ENCODE results near the gene NEURL4.
"Not testable (repeated sequence)": the region's sequence is repeated elsewhere in the genome, so short reads cannot be mapped to it uniquely, and the experiment has no call there.

DNA sequence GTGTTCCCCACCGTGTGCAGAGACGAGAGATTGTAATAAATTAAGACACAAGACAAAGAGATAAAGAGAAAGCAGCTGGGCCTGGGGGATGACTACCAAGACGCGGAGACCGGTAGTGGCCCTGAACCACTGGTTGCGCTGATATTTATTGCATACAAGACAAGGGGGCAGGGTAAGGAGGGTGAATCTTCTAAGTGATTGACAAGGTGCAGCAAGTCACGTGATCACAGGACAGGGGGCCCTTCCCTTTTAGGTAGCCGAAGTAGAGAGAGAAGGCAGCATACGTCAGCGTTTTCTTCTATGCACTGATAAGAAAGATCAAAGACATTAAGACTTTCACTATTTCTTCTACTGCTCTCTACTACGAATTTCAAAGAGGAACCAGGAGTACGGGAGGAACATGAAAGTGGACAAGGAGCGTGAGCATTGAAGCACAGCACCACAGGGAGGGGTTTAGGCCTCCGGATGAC lies 3.5 kb upstream of the NEURL4 start:
- TF ChIP-seq, protein P1, sequence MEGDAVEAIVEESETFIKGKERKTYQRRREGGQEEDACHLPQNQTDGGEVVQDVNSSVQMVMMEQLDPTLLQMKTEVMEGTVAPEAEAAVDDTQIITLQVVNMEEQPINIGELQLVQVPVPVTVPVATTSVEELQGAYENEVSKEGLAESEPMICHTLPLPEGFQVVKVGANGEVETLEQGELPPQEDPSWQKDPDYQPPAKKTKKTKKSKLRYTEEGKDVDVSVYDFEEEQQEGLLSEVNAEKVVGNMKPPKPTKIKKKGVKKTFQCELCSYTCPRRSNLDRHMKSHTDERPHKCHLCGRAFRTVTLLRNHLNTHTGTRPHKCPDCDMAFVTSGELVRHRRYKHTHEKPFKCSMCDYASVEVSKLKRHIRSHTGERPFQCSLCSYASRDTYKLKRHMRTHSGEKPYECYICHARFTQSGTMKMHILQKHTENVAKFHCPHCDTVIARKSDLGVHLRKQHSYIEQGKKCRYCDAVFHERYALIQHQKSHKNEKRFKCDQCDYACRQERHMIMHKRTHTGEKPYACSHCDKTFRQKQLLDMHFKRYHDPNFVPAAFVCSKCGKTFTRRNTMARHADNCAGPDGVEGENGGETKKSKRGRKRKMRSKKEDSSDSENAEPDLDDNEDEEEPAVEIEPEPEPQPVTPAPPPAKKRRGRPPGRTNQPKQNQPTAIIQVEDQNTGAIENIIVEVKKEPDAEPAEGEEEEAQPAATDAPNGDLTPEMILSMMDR (IDR thresholded peaks at IDR 0.05) = not testable (repeated sequence)
- not testable (repeated sequence) for TF ChIP-seq POLR2A, EP300 (IDR thresholded peaks at IDR 0.05)

Data from stomach (tissue), 4 donors.